GOT3 (cell line): Measurements from ENCODE around the gene CSF3.

Experiments used
- DNase-seq: peaks from one replicate; lab custom pipeline; 2025; ENCODE audit warnings: mixed read lengths; lab: John Stamatoyannopoulos, UW

The CSF3 gene

DNA sequence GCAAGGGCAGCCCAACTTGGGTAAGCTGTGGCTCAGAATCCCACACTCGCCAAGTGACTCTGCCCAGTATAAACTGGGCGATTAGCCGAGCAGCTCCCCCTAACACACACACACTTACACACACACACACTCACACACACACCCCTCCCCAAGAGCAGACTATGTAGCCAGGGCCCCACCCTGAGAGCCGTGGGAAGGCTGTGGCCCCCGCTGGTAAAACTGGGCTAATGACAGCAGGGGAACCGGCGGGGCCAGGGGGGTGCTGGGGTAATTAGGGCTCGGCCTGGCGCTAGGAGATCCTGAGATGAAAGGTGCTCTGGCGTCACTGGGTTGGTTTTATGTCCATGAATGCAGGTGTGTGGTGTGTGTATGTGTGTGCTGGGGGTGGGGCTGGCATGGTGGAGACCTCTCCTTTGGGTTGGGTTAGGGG lies 46.4 kb downstream of the CSF3 start:
- no peak for DNase-seq

DNA sequence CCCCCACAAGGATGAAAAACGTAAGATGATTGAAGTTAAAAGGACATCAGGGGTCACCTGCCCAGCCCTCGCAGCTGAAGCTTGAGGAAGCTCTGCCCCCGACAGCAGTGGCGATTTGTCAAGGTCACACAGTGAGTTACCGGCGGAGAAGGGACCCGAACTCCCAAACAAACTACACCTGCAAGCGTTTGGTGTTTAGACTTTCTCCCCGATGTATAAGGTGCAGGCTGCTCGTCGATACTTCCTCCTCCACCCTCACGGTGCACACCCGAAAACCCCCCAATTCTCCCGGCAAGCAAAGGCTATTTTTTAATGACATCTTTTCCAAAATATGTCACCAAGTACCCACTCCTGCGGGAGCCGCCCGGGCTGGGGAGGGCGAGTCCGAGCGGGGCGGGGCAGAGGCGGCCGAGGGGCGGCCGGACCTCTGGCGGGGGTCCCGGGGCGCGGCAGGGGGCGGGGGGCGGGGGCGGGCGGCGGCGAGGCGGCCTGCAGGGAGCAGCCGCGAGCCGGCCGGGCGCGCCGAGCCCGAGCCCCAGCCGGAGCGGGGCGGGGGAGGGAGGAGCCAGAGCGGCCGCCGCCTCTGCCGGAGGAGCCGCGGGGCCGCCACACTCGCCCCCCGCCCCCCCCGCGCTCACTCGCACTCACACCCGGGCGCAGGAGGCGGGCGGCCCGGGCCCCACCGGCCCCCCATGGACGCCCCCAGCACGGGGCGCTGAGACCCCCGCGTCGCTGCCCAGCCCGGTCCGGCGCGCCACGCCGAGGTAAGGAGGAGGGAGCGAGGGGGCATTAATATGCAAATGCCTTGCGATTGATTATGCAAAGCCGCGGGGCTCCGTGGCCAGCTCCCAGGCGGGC lies 47.3 kb downstream of the CSF3 start, which contains the start of gene THRA:
Gene THRA, plus strand, starts transcription at position 637 of the 858 bp plus-strand sequence. CDS start 11,524 bp downstream, outside the sequence.
- DNase-seq: no peak

DNA sequence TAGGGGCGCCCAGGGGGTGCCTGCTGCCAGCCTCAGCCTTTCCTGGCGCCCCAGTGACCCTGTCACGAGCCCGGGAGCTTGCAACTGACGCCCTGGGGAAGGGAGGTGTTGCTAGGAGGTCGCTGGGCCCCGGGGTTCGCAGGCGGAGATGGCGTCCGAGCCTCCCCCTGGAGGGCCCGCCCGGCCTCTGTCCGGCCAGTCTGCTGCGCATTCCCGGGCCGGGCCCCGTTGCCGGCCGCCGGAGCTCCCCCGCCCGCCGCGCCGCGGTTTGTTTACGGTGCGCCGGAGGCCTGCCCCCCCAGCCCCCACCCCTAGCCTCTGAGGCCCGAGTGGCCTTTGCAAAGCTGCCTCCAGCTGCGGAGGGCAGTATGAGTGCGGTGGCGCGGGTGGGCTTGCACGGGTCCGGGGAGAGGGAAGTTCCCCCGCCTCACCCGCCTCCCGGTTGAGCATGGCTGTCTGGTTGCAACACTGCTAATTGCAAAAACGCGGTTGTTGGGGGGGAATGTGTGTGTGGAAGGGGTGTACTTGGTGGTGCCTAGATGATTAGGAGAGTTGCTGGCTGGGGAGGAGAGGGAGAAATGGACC lies 48.0 kb downstream of the CSF3 start:
- no peak for DNase-seq

DNA sequence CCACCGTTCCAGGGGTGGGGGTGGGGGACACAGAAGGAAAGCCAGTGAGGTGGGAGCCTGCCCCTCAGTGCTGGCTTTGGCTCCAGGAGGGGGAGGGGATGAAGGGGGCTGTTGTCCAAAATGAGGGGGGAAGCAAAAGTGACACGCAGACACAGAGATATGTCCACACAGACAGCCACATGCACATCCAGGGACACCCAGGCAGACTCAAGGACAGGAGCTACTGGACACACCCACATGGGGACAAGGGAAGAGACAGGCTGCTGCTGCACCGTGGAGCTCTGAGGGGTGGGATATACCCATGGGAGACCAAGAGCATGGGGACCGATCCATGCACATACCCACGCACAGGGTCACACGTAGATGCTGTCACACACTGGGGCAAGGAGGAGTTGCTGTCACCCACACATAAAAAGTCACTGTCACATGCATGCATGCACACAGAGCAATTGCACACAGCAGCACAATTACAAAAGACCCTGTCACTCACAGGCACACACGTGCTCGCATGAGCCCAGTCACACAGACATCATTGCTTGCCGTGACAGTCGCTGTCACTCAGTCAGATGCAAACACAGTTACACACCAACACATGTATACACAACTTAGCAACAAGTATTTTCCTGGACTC lies 48.8 kb downstream of the CSF3 start:
- DNase-seq: no peak

DNA sequence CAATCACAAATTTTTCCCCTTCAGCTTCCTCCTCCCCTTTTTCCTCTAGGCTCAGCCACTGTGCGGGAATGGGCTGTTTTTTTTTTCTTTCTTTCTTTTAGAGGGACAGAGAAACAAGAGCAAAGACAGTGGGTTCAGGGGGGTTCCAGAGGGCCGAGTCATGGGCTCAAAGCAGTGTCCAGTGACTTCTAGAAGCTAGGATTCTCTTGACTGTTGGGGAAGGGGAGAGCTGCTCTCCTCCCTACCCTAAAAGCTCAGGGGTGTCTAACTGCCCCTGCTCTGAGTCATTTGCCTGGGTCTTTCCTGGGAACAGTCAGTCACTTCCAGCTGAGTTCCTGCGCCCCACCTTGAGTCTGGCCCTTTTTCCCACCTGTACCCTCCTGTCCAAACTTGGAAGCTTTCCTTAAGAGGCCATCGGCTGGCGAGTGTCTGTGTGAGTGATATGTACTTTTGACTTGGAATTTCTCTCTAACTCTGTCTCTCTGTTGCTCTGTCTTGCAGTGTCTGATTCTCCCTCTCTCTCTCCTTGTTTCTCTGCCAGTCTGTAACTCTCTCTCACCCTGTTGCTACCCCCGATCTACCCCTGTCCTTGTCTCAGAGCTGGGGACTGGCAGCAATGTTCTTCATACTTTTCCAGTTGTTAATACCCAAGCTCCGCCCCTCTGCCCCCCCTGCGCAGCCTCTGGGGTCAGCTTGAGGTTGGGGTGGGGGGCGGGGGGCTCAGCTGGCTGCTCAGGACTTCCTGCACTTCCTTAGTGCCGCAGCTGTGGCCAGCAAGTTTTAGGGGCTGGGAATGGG lies 49.9 kb downstream of the CSF3 start:
- DNase-seq: no peak

DNA sequence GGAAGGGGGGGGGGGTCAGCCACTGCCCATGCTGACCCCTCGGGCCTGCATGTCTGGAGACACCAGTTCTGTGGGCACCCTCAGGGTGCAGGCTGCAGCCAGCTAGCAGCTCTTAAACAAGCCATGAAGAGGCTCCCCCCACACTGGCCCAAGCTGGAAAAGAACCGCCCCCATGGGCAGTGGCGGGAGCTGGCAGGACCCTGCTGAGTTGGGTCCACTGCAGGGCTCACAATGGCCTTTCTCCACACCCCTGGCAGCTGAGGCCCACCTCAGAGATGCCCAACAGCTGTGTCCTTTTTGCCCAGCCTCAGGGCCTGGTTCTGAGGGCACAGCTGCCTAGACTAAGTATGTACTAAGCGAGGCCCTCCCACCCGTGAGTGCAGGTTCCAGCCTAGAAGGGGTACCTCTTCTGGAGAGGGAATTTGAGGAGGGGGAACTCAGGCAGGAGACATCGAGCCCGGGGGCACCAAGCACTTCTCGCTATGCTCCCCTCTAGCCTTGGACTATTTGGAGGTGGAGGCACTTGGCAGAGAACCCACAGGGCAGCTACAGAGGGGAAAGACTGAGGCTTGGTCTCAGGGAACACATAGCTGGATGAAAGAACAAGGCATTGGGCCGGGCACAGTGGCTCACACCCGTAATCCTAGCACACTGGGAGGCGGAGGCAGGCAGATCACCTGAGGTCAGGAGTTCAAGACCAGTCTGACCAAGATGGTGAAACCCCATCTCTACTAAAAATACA lies 50.7 kb downstream of the CSF3 start:
- DNase-seq: no peak
